ENCODE data around the gene SMAD2. TPM values are rescaled to one million over a fixed set of nuclear protein-coding genes. Genes with fewer than 3 reads are reported as not detected.
A peak's percentile ranks its signal among the peaks of the same experiment; 100 is the strongest.

The SMAD2 gene
- total and polyA plus RNA-seq, 2 experiments from 2014 or later = 30.9 to 90.7 TPM

GRCh38 chr18:47821314-47821713, 109.1 kb downstream of the SMAD2 start (continued):
- TF ChIP-seq, protein P1, sequence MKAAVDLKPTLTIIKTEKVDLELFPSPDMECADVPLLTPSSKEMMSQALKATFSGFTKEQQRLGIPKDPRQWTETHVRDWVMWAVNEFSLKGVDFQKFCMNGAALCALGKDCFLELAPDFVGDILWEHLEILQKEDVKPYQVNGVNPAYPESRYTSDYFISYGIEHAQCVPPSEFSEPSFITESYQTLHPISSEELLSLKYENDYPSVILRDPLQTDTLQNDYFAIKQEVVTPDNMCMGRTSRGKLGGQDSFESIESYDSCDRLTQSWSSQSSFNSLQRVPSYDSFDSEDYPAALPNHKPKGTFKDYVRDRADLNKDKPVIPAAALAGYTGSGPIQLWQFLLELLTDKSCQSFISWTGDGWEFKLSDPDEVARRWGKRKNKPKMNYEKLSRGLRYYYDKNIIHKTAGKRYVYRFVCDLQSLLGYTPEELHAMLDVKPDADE (IDR thresholded peaks at IDR 0.05) = no peak
- TF ChIP-seq EZH2phosphoT487 (IDR thresholded peaks at IDR 0.05; ENCODE audit: unreplicated experiment) (no peak), CTCF (conservative IDR thresholded peaks at IDR 0.05; ENCODE audit: low read depth in 2 of 2) (no peak), JUNB (IDR thresholded peaks at IDR 0.05; ENCODE audit: unreplicated experiment) (no peak), NANOG (IDR thresholded peaks at IDR 0.05; ENCODE audit: borderline replicate concordance) (no peak)

GRCh38 chr18:47817795-47818077, 112.7 kb downstream of the SMAD2 start:
- Histone ChIP-seq H3K36me3 (ENCODE audit: insufficient read depth) (no peaks in the 10 kb centered on the region), H3K27me3 (ENCODE audit: insufficient read depth) (no peaks in the 10 kb centered on the region), H3K9me2 (ENCODE audit: insufficient read depth) (no peaks in the 10 kb centered on the region; the same call in none of the 2 replicates), H3K4me1 (ENCODE audit: insufficient read depth) (peaks cover 55% of the 10 kb centered on the region), H3F3A (replicated peaks; ENCODE audit: low read depth) (no peaks in the 10 kb centered on the region; the same call in 1 of the 2 replicates), H2AFZ (no peak overlapping the region), H3K4me2 (peak overlapping the region; percentile 71), H3K79me2 (replicated peaks; ENCODE audit: insufficient read depth) (no peaks in the 10 kb centered on the region), H4K20me1 (replicated peaks; ENCODE audit: insufficient read depth) (no peaks in the 10 kb centered on the region), H3K4me3 (peak overlapping the region; percentile 42), H3K27ac (ENCODE audit: low read depth) (peak overlapping the region; percentile 92)
- H3K27ac Mint-ChIP-seq = peak overlapping the region; percentile 96
- ATAC-seq = no peak
- H3K9me3 Mint-ChIP-seq = no peaks in the 10 kb centered on the region
- H3K4me3 Mint-ChIP-seq = 0 out of 3 replicates have a peak overlapping the region, but pooled peaks have one; percentile 56
- peaks cover 9% of the 10 kb centered on the region; the same call in 2 of the 3 replicates for H3K36me3 Mint-ChIP-seq (ENCODE audit: low read depth)
- peaks cover 4% of the 10 kb centered on the region for H3K27me3 Mint-ChIP-seq (ENCODE audit: insufficient read depth, low read depth, poor library complexity)
- no peak for DNase-seq (ENCODE audit: low spot score)
- peaks cover 36% of the 10 kb centered on the region for H3K4me1 Mint-ChIP-seq
- TF ChIP-seq CREB1 (CRISPR knock-in tag; IDR thresholded peaks at IDR 0.05; ENCODE audit: low read depth) (no peak), ZNF331 (CRISPR knock-in tag; IDR thresholded peaks at IDR 0.05; ENCODE audit: low read depth) (no peak), POLR2AphosphoS5 (IDR thresholded peaks at IDR 0.05; ENCODE audit: low read depth) (no peak), ZNF114 (CRISPR knock-in tag; IDR thresholded peaks at IDR 0.05) (no peak), ZNF462 (CRISPR knock-in tag; IDR thresholded peaks at IDR 0.05) (no peak), EZH2phosphoT487 (IDR thresholded peaks at IDR 0.05; ENCODE audit: unreplicated experiment) (no peak), NANOG (IDR thresholded peaks at IDR 0.05; ENCODE audit: borderline replicate concordance) (no peak), EZH2 (IDR thresholded peaks at IDR 0.05; ENCODE audit: low read depth, unreplicated experiment) (no peak), CTCF (conservative IDR thresholded peaks at IDR 0.05; ENCODE audit: low read depth in 2 of 2) (no peak)
- TF ChIP-seq, protein P1 (IDR thresholded peaks at IDR 0.05) = no peak

All from GM23338 (cell line).